MM.1S (cell line): Measurements from ENCODE around the gene SPATA19.

ENCODE experiments used
- DNase-seq: peaks from one replicate; pipeline ENCODE4 v3.0.0-alpha.2; 2015
- H2AFZ ChIP-seq: fragments of 300-600 bp; sonication (generic); 2 replicates; pipeline ENCODE4 v1.6.0; 2016; ENCODE audit warnings: antibody characterized with exemption, low read length
- H3F3A ChIP-seq: fragments of 300-600 bp; sonication (generic); 2 replicates; pipeline ENCODE4 v1.6.1; 2016; ENCODE audit warnings: mild to moderate bottlenecking, antibody characterized with exemption, low read length, moderate library complexity, mixed read lengths; ENCODE audit not compliant: insufficient read depth
- H3K27ac ChIP-seq: fragments of 300-600 bp; sonication (generic); 2 replicates; pipeline ENCODE4 v1.5.1; 2016; ENCODE audit warnings: mild to moderate bottlenecking, low read length
- H3K27me3 ChIP-seq: fragments of 300-600 bp; sonication (generic); replicated peaks from 2 replicates; pipeline ENCODE4 v1.6.0; 2016; ENCODE audit warnings: low read length; ENCODE audit not compliant: insufficient read depth
- H3K36me3 ChIP-seq: fragments of 300-600 bp; sonication (generic); replicated peaks from 2 replicates; pipeline ENCODE4 v1.6.1; 2016; ENCODE audit warnings: mild to moderate bottlenecking, low read length, mixed read lengths; ENCODE audit not compliant: insufficient read depth
- H3K4me1 ChIP-seq: fragments of 300-600 bp; sonication (generic); 2 replicates; pipeline ENCODE4 v1.6.1; 2016; ENCODE audit warnings: low read length, mixed read lengths
- H3K4me2 ChIP-seq: fragments of 300-600 bp; sonication (generic); 2 replicates; pipeline ENCODE4 v1.6.0; 2016; ENCODE audit warnings: low read depth, low read length
- H3K4me3 ChIP-seq: fragments of 300-600 bp; sonication (generic); 2 replicates; pipeline ENCODE4 v1.5.1; 2016; ENCODE audit warnings: low read length, mixed read lengths
- H3K79me2 ChIP-seq: fragments of 300-600 bp; sonication (generic); 2 replicates; pipeline ENCODE4 v1.6.1; 2016; ENCODE audit warnings: mixed run types, low read length, mixed read lengths
- H3K9ac ChIP-seq: fragments of 300-600 bp; sonication (generic); 2 replicates; pipeline ENCODE4 v1.6.1; 2016; ENCODE audit warnings: low read length, mixed read lengths
- H3K9me2 ChIP-seq: fragments of 300-600 bp; sonication (generic); replicated peaks from 2 replicates; pipeline ENCODE4 v1.6.1; 2016; ENCODE audit warnings: mild to moderate bottlenecking, low read length, mixed read lengths; ENCODE audit not compliant: insufficient read depth
- H3K9me3 ChIP-seq: fragments of 300-600 bp; sonication (generic); replicated peaks from 2 replicates; pipeline ENCODE4 v1.6.1; 2016; ENCODE audit warnings: mild to moderate bottlenecking, low read length, mixed read lengths; ENCODE audit not compliant: insufficient read depth
- H4K20me1 ChIP-seq: fragments of 300-600 bp; sonication (generic); 2 replicates; pipeline ENCODE4 v1.6.1; 2016; ENCODE audit warnings: mild to moderate bottlenecking, low read length, moderate library complexity, mixed read lengths; ENCODE audit not compliant: insufficient read depth
- EZH2 ChIP-seq: fragments of 300-600 bp; sonication (generic); optimal IDR thresholded peaks from 2 replicates; pipeline ENCODE3; 2017; ENCODE audit warnings: low read depth, mild to moderate bottlenecking, antibody characterized with exemption, low read length, mixed read lengths
- EZH2phosphoT487 ChIP-seq: fragments of 300-600 bp; sonication (generic); IDR thresholded peaks from 2 replicates; pipeline ENCODE4 v1.6.1; 2018; ENCODE audit warnings: antibody characterized with exemption, low read length
- TF ChIP-seq, protein P1 (sequence below): fragments of 300-600 bp; sonication (generic); IDR thresholded peaks from 2 replicates; pipeline ENCODE4 v1.5.1; 2016; ENCODE audit warnings: antibody characterized with exemption, low read length, mixed read lengths

The SPATA19 gene

DNA sequence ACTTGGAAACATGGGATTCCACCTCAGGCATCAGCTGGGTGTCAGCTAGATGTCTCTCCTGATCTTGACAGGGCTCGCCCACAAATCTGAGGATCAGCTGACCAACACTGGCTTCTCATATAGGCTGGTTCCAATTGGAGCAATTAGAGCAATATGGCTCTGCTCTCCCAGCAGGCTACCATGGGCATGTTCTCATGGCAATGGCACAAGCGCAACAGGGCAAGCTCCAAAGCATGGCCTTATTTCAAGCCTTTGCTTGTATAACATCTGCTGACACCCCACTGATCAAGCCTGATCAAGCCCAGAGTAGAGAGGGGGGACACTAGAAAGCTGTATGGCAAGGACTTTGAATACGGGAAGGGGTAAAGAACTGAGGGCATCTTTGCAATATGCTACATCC is 40.7 kb upstream of the SPATA19 start:
- DNase-seq: no peak
- Histone ChIP-seq H3K27ac (no peak overlapping the region), H3K9ac (no peak overlapping the region), H4K20me1 (no peaks in the 10 kb centered on the region), H3K9me3 (no peaks in the 10 kb centered on the region), H3K27me3 (no peaks in the 10 kb centered on the region), H2AFZ (no peak overlapping the region), H3F3A (no peaks in the 10 kb centered on the region), H3K79me2 (no peaks in the 10 kb centered on the region), H3K9me2 (no peaks in the 10 kb centered on the region), H3K4me1 (no peaks in the 10 kb centered on the region), H3K4me2 (no peak overlapping the region), H3K36me3 (no peaks in the 10 kb centered on the region), H3K4me3 (no peak overlapping the region)
- TF ChIP-seq, protein P1, sequence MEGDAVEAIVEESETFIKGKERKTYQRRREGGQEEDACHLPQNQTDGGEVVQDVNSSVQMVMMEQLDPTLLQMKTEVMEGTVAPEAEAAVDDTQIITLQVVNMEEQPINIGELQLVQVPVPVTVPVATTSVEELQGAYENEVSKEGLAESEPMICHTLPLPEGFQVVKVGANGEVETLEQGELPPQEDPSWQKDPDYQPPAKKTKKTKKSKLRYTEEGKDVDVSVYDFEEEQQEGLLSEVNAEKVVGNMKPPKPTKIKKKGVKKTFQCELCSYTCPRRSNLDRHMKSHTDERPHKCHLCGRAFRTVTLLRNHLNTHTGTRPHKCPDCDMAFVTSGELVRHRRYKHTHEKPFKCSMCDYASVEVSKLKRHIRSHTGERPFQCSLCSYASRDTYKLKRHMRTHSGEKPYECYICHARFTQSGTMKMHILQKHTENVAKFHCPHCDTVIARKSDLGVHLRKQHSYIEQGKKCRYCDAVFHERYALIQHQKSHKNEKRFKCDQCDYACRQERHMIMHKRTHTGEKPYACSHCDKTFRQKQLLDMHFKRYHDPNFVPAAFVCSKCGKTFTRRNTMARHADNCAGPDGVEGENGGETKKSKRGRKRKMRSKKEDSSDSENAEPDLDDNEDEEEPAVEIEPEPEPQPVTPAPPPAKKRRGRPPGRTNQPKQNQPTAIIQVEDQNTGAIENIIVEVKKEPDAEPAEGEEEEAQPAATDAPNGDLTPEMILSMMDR: no peak
- TF ChIP-seq EZH2: no peak
- no peak for TF ChIP-seq EZH2phosphoT487

DNA sequence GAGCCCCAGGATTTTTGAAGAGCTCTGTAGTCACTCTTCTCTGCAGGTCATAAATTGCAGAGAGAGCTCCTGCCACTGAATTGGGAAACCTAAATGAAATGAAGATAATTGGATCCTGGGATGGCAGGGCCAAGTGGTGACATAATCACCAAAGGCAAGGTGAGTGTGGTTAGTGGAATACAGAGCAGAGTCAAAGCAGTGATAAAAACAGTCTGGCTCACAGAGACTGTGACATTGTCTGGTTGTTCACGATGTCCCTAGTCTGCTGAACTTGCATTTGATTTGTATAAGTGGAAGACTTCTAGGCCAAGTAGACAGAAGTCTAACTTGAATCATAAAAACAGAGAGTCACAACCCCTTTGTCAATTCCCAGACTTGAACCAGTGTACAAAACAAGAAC is 26.8 kb upstream of the SPATA19 start:
- no peak for TF ChIP-seq EZH2phosphoT487
- TF ChIP-seq, protein P1: no peak
- no peak for TF ChIP-seq EZH2
- no peak for DNase-seq
- Histone ChIP-seq H3K4me1 (no peaks in the 10 kb centered on the region), H3K4me3 (no peak overlapping the region), H3K9me3 (no peaks in the 10 kb centered on the region), H3K4me2 (no peak overlapping the region), H2AFZ (no peak overlapping the region), H3K9me2 (no peaks in the 10 kb centered on the region), H3K9ac (no peak overlapping the region), H3K27me3 (no peaks in the 10 kb centered on the region), H3K36me3 (no peaks in the 10 kb centered on the region), H3K79me2 (no peaks in the 10 kb centered on the region), H4K20me1 (no peaks in the 10 kb centered on the region), H3K27ac (no peak overlapping the region), H3F3A (no peaks in the 10 kb centered on the region)

DNA sequence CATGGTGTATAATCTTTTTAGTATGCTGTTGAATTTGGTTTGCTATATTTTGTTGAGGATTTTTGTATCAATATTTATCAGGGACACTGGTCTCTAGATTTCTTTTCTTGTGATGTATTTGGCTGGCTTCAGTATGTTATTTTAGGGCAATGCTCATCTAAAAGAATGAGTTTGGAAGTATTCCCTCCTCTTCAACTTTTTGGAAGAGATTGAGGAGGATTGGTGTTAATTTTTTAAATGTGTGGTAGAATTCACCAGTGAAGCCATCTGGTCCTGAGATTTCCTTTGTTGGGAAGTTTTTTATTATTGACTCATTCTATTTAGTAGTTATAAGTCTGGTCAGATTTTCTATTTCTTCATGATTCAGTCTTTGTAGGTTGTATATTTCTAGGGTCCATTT is 22.1 kb upstream of the SPATA19 start:
- Histone ChIP-seq H3K9me3 (no peaks in the 10 kb centered on the region), H3K4me2 (no peak overlapping the region), H3K79me2 (no peaks in the 10 kb centered on the region), H3K27me3 (no peaks in the 10 kb centered on the region), H3K4me1 (no peaks in the 10 kb centered on the region), H3K9ac (no peak overlapping the region), H3K4me3 (no peak overlapping the region), H4K20me1 (no peaks in the 10 kb centered on the region), H3K9me2 (no peaks in the 10 kb centered on the region), H2AFZ (no peak overlapping the region), H3K27ac (no peak overlapping the region), H3K36me3 (no peaks in the 10 kb centered on the region), H3F3A (no peaks in the 10 kb centered on the region)
- DNase-seq: no peak
- TF ChIP-seq EZH2 (no peak), EZH2phosphoT487 (no peak)
- TF ChIP-seq, protein P1: no peak
